HG03280 (cell line): ENCODE results near the gene NTRK3.

Experiments used
- ATAC-seq: cut with Tn5 transposase; IDR thresholded peaks from one replicate; pipeline ENCODE4 v1.9.1; 2021; ENCODE audit warnings: mild to moderate bottlenecking, moderate library complexity; ENCODE audit not compliant: unreplicated experiment

NTRK3 gene

DNA sequence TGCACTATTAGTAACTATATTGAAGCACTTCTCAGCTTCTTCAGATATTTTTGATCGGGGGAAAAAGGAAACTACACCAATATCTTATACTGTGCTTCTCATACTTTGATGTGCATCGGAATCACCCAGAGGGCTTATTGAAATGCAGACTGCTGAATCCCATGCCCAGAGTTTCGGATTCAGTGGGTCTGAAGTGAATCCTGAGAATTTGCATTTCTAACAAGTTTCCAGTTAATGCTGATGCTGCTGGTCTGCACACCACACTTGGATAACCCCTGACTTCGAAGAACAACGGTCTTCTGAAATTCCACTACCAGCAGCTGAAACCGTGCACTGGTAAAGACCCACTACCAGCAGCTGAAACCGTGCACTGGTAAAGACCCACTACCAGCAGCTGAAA is 243.9 kb downstream of the NTRK3 start:
- ATAC-seq: no peak

DNA sequence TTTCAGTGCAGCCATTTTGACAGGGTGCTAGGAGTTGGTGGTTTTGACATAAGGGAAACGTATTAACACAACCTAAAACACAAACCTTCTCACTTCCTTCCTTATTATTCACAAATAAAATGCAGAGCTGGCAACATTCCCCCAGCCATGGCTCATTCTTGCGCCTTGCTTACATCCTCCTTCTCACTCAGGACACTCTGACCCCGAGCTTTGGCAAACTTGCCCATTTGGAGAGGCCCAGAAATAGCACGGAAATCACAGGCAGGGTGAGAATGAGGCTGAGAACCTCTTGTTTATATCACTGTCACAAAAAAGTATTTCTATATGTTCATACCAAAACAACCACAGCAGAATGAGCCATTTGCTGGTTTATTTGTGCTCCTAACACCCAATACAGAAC is 244.3 kb downstream of the NTRK3 start:
- ATAC-seq: no peak

DNA sequence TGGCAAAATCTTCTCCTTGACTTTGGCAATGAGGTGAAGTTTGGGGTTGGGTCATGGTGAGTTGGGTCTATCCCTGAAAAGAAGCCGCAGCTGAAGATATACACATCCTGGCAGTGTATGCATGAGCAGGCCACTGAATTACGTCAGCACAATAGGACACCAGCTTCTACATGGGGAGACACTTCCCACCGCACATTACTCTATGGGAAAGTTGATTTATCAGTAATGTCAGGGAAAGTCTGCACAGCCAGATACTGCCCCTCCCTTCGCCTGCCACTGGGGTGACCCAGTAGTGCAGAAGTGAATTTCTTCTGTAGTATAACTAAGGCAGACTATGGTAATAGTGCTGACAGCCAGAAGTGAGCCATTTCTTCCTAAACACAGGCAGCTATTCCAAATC is 245.0 kb downstream of the NTRK3 start:
- no peak for ATAC-seq

DNA sequence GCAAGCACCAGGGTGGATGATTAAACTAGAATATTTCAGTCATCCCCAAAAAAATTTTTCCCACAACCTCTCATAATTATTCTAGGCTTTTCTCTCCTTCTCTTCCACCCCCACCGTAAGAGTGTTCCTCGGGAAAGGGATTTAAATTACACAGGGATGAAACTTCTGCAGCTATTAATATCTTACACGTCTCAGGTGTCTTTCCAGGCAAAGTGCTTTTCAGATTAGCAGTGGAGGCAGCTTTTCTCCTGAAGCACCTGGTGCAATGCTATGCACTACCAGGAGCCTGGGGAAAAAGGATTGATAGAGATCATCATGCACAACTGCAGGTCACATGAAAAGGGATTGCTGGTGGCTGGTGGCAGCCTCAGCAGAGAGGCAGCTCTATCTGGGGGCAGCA is 250.4 kb downstream of the NTRK3 start:
- ATAC-seq: no peak

DNA sequence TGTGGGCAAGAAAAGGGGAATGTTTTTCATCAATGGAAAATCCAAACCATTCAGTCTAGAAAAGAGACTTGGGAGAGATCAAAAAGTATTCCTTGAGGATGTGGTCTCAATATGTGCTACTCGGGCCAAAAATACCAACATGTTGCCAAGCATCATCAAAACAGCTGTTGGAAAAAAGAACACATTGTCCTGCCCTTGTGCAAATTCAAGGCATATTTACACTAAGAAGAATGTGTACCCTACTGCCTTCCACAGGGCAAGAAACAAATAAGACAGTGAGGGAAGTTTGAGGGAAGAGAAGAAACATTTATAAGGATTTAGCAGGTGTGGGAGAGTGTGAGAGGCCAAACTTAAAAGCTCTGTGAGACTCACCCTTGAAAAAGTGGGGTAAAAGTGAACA is 252.1 kb downstream of the NTRK3 start:
- ATAC-seq: no peak

DNA sequence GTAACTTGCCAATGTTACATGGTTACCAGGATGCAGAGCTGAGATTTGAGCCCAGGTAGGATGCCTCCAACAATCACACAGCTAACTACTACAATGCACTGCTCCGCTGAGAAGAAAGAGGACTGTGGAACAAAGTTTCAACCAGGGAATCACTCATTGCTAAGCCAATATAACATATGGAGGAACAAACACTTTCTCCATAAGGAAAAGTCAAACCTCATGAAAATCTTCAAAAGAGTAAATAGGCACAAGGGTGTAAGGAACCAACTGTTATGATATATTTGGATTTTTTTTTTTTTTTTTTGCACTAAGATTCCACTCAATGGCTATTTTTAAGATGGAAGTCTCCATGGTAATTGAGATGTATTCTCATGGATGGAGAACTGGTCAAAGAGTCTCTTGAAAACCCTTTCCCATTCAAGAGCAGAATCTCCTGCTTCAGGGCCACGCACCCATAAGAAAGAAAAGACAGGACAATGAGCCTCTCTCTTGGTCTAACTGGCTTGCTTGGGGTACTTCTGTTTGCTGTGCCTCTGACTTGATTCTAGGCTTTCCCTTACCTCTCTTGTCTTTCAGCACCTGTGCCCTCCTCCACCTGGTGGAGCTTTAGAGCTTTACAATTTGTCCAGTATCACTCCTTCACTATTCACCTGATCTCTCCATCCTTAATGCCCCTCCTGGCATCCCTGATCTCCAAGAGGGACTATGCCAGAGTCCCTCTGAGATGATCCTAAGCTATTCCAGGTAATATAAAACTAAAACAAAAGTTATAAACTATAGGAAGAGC is 252.8 kb downstream of the NTRK3 start:
- no peak for ATAC-seq

DNA sequence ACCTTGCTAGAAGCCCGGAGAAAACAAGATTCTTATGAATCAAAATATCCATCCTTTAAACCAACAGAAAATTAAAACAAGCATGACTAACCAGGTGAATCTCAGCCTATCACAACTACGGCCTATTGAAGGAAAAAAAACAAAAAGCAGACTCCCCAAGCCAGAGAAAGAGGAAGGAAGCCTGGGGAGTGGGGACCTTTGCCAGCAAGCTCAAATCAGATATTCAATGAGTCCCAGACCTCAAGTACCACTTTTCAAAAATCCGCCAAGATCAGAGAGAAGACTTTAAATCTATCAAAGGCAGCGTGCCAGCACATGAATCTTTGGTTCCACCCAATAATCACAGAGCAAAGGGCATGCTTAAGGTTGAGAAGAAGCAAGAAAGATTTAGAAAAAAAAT is 253.8 kb downstream of the NTRK3 start:
- ATAC-seq: no peak

DNA sequence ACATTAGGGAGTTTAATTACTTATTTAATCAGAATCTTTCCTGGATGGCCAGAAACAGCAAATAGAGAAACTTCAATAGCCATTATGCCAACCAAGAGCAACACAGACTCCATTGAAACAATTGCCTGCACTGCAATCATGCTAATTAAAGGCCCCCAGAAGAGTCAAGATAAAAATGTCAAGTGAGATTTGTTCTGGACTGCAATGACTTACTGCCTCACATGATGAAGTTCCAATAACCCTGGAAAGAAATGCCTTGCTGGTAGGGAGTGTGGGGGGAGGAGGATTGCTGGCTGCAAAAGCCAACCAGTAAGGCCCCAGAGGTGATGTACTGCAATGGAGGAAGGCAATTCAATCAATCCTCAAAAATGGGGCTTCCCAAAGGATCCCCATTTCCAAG is 257.9 kb downstream of the NTRK3 start:
- no peak for ATAC-seq

DNA sequence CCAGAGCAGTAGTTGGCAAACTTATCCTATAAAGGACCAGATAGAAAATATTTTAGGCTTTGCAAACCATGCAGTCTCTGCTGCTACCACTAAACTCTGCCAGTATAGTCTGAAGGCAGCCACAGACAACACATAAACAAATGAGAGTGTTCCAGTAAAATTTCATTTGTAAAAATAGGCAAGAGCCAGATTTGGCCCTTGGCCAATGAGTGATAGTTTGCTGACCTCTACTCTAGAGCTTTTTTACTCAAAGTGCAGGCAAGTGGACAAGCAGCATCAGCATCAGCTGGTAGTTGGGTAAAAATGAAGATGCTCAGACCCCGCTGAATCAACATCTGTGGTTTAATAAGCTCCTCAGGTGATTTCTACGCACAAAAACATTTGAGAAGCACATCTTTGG is 269.8 kb downstream of the NTRK3 start:
- no peak for ATAC-seq

DNA sequence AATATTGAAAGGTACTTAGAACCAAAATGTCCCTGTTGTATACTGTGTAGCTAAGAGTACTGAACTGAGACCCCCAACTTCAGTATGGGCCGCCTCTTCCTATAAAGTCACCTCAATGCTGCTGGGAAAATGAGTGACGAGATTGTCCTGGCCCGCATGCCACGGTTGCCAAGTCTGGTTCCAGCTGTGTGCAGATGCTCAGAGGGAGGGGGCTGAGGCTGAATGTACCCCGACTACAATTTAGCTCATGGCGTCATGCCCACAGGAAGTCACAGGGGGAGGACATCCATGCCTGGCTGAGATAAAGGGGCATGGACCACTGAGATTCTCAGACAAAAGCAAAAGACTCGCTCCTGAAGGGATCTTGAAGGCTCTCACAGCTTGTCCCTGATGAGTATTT is 271.1 kb downstream of the NTRK3 start:
- ATAC-seq: no peak

DNA sequence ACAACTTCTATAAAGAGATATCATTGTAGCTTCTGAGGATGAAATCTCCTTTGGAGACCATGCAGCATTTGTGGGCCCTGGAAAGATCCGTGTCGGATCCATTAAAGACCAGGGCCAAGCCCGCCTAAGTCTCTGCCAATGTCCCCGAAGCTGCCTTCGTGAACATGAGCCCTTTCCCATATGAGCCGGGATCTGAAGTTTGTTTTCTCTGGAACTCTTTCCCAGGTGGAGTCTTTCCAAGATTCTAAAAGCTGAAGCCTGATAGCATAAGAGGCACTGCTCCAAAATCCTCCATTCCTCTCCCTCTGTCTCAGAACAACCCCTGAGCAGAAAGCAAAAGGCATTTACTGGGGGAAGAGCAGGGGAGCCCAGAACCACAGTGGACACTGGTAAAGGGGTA is 274.6 kb downstream of the NTRK3 start:
- ATAC-seq: no peak

DNA sequence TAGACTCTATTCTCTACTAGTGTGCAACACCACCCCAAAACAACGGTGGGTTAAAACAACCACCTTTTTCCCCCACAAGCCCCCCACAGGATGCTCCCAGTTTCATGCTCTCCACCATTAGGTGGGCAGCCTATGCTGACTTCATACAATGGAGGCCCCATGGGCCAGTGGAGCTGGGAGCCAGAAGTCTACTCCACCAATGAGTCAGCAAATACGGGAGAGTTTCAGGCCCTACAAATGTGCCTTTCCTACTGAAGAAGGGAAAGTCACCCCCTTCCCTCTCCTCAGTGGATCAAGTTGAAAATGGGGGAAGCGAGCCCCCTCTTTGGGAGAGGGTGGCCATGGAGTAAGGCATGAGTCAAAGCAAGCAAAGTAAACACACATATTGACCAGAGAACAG is 278.6 kb downstream of the NTRK3 start:
- no peak for ATAC-seq

DNA sequence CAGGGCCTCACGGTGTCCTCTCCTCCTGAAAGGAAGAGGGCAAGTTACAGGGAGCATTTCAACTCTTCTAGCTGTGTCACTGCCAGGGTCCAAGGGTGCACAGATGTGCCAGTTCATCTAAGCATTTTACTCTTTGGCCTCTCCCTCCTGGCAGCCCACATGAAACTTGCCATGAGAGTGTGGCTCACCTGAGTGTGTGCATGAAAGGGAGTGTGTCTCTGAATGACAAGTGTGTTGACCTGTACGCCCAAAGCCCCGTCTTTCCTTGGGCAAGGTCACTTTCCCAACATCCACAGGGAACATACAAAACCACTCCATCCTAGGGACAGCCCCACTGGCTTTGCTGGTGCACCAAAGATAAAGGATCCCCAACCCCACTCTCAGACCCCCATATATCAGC is 280.0 kb downstream of the NTRK3 start:
- ATAC-seq: no peak

DNA sequence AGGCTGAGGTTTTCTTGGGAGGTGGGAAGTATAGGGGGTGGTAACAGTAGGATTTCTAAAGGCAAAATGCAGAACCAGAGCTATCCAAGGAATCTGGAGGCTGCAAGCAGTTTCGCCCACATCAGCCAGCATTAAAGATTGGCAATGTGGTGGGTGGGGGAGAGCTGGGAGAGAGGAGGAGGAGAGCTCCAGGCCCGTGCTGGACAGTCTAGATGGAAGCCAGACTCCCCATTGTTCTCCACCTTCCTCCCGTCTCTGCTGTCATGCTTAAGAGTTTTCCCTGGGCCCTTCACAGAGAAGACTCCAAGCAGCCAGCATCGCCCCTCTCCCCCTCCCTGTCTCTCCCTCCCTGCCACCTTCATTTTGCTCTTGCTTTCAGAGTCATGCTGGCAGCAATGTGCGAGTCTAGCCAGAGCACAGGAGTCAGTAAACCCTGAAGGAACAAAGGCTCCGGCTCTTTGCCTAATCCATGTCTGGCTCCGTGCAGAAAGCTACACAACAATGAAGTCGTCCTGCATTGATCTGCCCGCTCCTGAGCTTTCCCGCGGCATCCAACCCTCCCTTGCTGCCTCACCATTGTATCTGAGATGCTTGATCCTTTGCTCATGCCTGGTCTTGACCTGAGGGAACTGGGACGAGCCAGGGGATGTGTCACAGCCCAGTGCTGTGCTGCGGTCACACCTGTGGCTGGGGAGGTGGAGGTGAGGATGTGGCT is 282.9 kb downstream of the NTRK3 start:
- ATAC-seq: no peak

DNA sequence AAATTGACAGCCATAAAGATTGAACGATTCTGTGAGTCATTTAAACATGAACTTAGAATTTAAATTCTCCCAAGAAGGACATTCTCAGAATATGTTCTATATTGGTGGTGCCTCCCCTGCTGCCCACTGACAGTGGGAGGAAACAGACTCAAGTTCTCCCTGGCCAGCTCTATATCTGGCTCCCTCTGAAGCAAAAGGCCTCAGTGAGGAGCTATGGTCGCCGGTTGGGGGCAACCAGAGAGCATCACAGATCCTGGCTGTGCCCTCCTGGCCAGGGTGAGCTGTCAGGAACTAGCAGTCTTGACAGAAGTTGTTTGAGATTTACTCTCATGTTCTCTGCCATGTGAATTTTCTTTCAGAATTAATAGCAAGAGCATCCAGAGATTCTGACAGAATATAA is 285.5 kb downstream of the NTRK3 start:
- no peak for ATAC-seq

DNA sequence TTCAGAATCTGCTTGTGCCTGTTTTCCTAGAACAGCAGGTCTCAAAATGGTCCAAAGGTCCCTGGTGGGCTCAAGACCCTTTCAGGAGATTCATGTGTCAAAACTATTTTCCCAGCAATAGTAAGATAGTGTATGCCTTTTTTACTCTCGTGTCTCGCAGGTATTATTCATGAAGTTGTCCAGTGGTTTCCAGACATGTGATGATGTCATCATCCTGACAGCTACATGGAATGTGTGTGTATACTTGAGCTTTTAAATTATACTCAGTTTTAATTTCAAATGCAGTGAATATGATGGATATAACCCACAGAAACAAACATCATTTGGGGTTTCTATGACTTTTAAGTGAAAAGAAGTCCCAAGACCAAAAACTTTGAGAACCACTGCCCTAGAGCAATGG is 288.6 kb downstream of the NTRK3 start:
- ATAC-seq: no peak

DNA sequence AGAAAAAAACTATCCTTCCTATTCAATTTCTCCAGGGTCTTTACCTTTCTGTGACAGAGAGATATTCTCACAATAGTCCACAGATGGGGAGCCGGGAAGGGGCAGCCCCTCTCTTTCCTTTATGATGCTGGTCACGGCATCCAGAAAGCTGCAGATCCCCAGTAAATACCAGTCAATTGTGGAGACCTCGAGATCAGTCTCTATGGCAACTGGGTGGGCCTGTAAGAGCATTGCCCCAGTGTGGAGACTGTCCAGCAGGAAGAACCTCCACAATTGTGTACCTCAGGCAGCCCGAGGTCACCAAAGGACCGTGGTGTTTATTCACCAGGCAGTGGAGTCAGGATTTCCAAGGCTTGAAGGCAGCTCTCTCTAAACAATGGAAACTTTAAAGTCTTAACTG is 291.2 kb downstream of the NTRK3 start:
- ATAC-seq: no peak

DNA sequence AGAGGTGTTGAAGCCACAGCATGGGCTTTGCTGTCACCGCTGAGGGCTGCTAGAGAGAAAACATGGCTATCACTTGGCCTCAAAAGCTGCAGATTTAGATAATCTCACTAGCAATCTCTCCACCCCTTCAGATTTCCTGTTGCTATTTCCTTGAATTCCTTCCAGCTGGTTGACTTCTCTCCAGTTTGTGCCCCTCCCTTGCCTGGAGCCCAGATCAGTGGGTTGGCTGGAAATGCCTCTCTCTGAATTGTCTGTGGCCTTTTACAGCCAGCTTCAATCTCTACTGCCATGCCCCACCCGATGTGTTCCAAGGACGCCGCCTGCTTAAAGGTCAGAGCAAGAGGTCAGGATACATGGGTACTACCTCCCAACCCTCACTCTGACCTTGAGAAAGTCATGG is 294.1 kb downstream of the NTRK3 start:
- ATAC-seq: no peak

DNA sequence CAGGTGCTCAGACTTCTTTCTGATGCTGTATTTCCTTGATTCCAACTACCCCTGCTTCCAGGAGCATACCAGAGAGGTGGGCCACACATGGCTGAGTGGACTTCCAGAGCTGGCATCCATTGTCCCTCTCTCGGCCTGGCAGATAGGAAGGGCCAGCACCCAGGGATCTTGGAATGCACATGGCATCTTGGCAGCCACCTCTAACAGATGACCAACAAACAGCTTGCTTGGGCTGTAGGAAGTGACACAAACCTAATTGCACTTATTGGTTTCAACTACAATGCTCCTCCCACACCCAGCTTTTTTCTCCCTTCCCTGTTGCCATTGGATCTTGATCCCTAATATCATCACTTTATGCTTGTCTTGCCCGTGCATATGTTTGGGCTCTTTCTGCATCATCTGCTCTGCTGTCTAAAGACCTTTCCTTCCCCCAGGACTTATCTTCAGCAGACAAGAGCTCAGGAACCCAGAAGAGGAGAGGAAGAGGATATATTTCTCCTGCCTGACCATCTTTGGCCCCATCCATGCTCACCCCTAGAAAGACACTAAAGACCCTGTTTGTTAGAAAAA is 294.6 kb downstream of the NTRK3 start:
- ATAC-seq: no peak

DNA sequence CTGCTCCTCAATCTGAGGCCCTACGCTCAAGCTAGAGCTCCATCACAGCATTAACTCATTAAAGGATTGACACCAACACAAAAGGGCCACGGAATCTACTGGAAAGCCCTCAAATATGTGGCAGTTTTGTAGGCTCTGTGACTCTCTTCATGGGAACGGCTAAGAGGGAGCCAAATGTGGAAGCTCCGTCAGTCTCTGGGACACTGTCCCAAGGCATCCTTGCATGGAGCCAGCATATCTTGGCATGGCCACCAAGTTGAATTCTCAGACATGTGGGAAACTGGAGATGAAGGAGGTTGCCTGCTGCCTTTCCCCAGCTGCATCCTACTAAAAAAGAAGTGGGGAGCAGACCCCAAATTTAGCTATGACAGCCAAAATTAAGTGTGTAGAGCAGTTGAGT is 296.9 kb downstream of the NTRK3 start:
- no peak for ATAC-seq

DNA sequence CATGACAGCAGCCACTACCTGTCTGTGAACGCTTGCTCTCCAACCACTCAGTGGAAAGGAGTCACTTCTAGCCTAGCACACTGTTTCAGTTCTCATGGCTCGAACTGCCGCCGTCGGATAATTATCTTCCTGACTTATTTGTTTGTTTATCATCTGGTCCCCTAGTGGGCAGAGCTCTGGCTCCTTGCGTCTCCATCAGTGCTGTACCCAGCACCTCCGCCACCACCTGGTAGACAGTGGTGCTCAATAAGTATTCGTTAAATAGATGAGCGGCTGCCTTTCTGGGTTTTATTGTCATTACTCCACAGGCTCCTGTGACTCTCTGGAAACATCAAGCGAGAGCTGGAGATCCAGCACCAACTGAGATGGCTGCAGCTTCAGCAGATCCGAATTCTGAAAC is 297.5 kb downstream of the NTRK3 start:
- ATAC-seq: no peak

DNA sequence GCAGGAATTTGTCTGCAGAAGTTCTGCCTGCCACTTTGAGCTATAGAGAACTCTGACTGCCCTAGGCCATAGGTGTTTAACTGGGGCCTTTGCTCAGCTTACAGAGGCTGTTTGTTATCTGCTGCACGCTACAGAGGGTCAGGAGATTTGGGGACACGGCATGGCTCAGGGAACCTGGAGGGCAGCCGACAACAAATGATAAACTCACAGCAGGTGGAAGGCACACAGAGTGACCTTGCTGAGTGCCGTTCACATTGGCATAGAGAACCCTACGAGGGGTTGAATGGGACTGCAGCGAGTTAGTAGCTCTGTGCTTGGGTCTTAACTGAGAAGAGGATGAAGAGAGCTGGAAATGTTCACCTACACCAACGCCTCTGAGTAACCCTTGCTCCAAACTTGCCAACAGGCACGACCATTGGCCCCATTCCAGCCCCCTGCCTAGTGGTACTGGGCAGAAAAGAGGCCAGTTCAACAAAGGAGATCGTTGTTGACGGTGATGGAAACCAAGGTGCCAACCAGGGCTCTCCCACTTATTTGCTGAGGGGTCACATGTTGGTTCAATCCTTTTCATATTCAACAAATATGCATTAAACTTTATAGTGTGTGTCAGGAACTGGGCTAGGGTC is 301.1 kb downstream of the NTRK3 start:
- no peak for ATAC-seq
